ENCODE data around the gene CCDC91.
"Not testable (repeated sequence)": the region's sequence is repeated elsewhere in the genome, so short reads cannot be mapped to it uniquely, and the experiment has no call there.

CCDC91 gene

GRCh38 chr12:28378736-28379135 is 188.5 kb downstream of the CCDC91 start:
- no peak for DNase-seq

- DNase-seq, result not testable (repeated sequence)
These were observed 189.5 kb downstream of the CCDC91 start for GRCh38 chr12:28379779-28380178.

GRCh38 chr12:28383368-28383767 is 193.1 kb downstream of the CCDC91 start:
- DNase-seq, result no peak

GRCh38 chr12:28388879-28389278 is 198.6 kb downstream of the CCDC91 start:
- DNase-seq, result no peak

GRCh38 chr12:28390206-28390605 is 199.9 kb downstream of the CCDC91 start:
- DNase-seq, result no peak

DNA sequence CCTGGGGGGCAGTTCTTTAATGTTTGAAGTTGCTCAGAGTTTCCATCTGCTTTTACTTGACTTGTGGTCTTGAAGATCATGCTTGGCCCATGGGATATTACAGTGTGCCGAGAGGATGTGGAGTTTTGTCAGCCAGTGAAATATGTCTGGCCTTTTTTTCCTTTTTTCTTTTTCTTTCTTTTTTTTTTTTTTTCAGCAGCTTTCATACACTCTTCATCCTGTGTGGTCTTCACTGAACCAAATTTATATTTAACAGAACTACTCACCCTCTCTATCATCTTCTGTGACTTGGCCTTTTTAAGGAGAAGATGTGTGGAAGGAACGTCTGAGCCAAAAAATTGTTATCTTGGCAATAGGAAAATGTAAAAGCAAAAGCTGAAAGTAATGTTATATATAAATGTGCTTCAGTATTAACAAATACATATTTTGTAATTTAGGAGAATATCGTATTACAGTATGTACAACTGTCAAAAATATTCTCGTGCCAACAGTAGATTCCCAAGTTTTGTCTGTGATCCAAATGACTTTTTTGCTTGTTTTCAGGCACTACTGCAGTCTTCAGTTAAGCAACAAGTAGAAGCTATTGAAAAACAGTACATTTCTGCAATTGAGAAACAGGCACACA is 200.6 kb downstream of the CCDC91 start:
- no peak for DNase-seq

- DNase-seq, result no peak
These were observed 219.6 kb downstream of the CCDC91 start for GRCh38 chr12:28409892-28410291.

DNA sequence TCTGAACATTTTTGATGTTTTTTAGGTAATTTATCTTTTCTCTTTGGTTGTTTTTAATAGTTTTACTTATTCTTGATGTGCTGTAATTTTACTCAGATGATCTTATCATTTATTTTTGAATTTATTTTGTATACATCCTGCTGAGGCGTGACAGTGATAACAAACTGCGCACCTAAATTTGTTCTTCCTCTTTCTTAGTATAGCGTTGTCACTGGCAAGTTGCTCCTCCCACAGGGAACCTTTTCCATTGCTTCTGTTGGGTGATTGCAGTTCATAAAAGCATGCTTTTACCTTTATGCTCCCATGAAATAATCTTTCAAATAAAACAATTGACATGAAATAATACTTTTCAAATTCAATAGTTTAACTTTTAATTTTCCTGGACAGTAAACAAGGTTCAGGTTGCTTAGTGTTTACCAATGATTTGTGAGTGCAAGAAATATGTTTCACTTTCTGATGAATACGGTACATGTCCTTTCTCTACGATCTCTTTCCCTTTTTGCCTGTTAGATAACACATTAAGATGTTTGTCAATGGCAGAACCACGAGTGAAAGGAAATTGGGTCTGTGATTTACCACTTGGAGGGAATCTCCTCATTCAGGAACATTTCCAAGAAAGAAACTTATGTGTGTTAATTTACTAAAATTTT is 223.3 kb downstream of the CCDC91 start:
- no peak for DNase-seq

DNA sequence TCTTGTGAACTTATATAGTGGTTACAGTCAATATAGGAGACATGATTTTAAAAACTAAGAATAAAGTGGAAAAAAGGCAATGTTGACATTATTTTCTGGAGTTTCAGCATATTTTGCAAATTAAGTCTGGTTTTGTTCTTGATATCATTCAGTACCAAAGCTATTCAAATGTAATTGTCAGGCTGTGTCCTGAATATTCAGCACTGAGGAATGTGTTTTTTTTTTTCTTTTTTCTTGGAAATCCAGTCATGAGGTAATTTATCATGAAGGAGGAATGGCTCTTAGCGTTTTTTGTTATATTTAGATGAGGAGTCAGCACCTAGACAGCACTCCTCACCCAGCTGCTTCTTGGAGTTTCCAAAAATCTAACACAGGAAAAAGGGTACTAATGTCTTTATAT is 225.5 kb downstream of the CCDC91 start:
- no peak for DNase-seq

GRCh38 chr12:28421374-28421773 is 231.1 kb downstream of the CCDC91 start:
- no peak for DNase-seq

- no peak for DNase-seq
These were observed 234.7 kb downstream of the CCDC91 start for GRCh38 chr12:28424965-28425364.

GRCh38 chr12:28425526-28425925 is 235.3 kb downstream of the CCDC91 start:
- no peak for DNase-seq

DNA sequence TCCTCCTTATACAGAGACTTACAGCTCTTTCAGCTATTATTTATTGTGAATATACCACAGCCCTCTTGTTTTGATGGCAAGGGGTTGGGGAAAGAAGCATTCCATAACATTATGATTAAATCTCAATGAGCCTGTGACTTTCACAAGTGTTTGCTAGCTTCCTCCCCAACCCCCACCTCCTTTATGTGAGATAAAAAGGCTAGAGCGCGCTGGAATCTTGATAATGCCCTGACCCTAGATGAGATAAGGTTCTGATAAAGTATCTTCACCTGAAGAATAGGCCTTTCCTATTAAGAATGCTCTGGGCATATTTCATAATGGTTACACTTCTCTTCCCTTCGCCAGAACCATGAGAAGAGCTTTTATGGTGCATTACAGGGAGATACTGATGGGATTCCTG is 236.8 kb downstream of the CCDC91 start:
- DNase-seq, result no peak

DNA sequence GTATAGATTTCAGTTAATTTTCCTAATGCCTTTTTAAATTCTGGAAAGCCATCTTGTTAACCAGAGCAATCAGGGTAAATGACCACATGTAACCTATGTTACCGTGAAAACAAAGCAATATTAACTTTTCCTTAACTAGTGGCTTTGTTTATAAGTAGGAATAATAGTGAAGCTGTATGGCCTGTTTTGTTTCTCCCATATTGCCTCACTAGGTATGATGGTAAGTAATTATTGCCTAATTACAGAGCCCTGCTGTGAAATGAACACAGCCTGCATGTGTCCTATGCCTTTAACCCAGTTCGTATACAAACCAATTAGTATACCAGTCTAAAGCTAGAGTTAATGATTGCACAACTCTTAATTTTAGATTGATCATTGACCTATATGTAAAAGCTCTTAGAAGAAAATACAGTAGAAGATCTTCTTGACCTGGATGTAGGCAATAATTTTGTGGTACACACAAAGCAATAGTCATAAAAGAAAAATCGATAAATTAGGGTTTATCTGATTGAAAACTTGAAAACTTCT is 249.9 kb downstream of the CCDC91 start:
- peak in 1 of 2 experiments; percentile 41 for DNase-seq

DNA sequence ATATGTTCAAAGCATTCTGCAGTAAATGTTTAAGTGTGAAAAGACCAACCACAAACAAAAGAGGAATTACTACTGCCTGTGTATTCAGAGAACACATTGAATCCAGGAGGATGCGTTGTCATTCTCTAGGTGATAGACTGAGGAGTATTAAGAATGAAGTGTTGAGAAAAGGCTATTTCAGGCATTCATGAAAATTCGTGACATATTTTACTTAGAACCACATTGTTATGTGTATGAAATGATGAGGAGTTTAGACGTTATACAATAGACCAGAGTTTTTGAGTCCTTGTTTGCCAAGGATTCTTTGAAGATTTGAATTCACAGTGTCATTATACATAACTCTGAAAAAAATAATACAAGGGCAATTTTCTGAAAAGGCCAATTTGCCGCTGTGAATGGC is 251.8 kb downstream of the CCDC91 start:
- no peak for DNase-seq

- peak in 1 of 2 experiments; percentile 34 for DNase-seq
These were observed 253.1 kb downstream of the CCDC91 start for GRCh38 chr12:28443337-28443736.

- no peak for DNase-seq
These were observed 255.8 kb downstream of the CCDC91 start for GRCh38 chr12:28446031-28446430.

DNA sequence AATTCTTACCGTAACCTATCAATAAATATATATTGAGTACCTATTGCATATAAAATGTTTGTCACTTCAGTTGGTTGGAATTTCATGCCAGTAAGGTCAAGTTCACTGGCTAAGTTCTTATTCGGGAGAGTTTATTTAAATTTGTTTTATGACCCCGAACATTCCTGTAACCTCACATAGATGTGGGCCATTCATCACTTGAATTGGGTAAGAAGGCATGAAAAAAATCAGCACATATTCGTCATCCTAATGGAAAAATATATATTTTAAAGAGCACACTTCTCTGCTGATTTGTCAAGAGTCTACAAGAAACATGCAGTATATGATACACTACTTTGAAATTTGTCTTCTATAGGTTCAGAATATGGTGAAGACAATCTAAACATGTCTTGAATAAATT is 263.4 kb downstream of the CCDC91 start:
- DNase-seq, result no peak

GRCh38 chr12:28456934-28457710 is 266.9 kb downstream of the CCDC91 start:
- DNase-seq, result no peak

DNA sequence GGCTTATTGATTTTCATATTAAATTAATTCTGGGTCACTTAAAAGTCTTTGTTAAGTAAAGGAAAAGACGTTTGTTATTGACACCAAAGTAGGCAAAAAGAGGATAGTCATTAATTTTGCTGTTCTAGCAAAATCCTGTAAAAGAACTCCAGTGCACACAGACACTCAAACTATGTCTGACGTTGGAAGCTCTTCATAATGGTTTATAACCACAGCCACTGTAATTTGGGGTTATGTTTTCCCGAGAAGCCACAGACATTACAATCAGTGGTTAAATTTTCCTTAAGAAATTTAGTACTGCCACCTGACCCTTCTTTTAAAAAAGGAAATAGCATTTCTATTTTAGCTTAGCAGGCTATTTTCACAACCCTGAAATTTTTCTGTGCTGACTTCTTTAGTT is 267.5 kb downstream of the CCDC91 start:
- no peak for DNase-seq

GRCh38 chr12:28459481-28459880 is 269.2 kb downstream of the CCDC91 start:
- DNase-seq, result no peak

DNA sequence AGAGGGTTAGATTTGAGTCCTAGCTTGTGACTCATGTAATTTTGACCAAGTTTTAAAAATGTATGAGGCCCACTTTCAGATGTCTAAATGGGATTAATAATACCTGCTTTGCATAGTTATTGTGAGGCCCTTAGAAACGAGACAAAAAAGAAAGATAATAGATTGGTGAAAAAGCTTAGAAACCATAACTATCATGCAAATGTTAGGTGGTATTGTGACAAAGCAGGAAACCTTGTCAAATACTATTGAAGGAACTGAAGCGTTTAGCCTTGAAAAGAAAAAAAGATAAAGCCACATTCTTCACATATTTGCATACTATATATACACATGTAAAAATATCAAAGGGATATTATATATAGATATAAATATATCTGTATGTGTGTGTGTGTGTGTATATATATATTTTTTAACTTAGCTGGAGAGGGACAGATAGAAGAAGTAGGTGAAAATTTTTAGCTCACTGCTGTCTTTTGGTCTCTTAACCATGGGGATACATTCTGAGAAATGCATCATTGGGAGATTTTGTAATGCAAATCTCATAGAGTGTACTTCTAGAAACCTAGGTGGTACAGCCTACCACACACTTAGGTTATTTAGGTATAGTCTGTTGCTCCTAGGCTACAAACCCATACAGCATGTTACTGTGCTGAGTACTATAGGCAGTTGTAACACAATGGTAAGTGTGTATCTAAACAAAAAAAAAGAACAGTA is 270.3 kb downstream of the CCDC91 start:
- DNase-seq, result no peak

DNA sequence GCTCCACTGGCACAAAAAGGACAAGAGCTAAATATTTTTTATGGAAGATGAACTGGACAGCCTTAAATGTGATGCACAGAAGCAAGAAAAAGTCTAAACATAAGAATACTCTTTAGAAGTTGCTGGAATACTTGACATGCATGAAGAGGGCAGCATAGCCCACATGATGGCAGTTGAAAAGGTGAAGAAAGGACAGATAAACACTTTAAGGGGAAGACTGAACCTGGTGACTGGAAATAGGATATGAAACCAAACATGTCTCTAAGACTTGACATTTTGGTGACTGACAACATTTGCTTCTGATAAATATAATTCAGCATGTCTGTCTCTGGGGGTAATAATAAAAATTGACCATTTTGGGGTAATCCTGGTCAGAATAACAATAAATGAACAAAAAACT is 273.1 kb downstream of the CCDC91 start:
- DNase-seq, result no peak
